GM10248 (cell line): ENCODE data around the gene WEE2.

Experiments
- CTCF ChIA-PET: fragments of 300-600 bp; sonication (Branson Sonifier 250); formaldehyde crosslinking; extraction: SDS; loops from one replicate; lab custom pipeline; 2021; ENCODE audit warnings: antibody characterized with exemption; lab: Yijun Ruan, JAX
- POLR2A ChIA-PET: fragments of 350-650 bp; sonication (Branson Sonifier 250); formaldehyde crosslinking; extraction: SDS; loops from one replicate; lab custom pipeline; 2020; ENCODE audit warnings: antibody characterized with exemption; lab: Yijun Ruan, JAX
- DNase-seq: peaks from one replicate; pipeline ENCODE4 v3.0.0; 2012; ENCODE audit errors: extremely low spot score
- CTCF ChIP-seq: IDR thresholded peaks from 2 replicates; pipeline ENCODE4 v1.5.1; 2012; ENCODE audit warnings: mild to moderate bottlenecking, low read depth; ENCODE audit errors: extremely low read depth, missing control alignments, control extremely low read depth

The WEE2 gene

GRCh38 chr7:141731476-141732149, 23.5 kb downstream of the WEE2 start:
- POLR2A ChIA-PET: no interaction called here
- TF ChIP-seq CTCF: no peak
- CTCF ChIA-PET: interaction anchor here (0.9 to 2.5 kb wide), 3 partner anchors 18 to 77 kb away, joined by 3 to 9 read pairs (median 8); no protein-coding TSS in a partner anchor
- no peak for DNase-seq

DNA sequence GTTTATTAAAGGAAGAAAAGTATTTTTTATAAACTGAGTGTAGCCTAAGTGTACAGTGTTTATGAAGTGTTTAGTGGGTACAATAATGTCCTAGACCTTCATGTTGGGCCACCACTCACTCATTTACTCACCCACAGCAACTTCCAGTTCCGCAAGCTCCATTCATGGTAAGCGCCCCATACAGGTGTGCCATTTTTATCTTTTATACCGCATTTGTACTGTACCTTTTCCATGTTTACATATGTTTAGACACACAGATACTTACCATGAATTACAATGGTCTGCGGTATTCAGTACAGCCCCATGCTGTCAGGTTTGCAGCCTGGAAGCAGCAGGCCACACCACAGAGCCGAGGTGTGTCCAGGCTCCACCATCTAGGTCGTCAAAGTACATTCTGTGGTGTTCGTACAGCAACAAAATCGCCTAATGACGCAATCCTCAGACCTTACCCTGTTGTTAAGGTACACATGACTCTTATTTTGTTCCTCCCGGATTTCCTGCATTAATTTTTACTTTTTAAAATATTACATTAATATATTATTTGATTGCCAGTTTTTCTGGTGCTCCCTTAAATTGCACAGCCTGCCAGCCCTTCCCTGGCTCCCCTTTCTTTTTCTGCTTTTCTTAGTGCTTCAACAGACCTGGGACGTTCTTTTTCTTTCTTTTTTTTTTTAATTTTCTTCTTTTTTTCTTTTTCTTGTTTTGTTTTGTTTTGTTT, 29.1 kb downstream of the WEE2 start:
- DNase-seq: peak; percentile 20
- POLR2A ChIA-PET: no interaction called here
- TF ChIP-seq CTCF: no peak
- CTCF ChIA-PET: interaction anchor here (0.8 to 3.0 kb wide), 29 partner anchors 8 to 195 kb away, joined by 3 to 29 read pairs (median 6); partner anchors contain the start of genes DENND11 and TAS2R4

- DNase-seq: peak; percentile 86
- TF ChIP-seq CTCF: peak; percentile 77
- ChIA-PET CTCF (interaction anchor here (0.6 to 3.0 kb wide), 32 partner anchors 9 to 1260 kb away, joined by 3 to 29 read pairs (median 4); partner anchors contain the start of genes DENND11 and TAS2R4), POLR2A (no interaction called here)
These were observed 29.9 kb downstream of the WEE2 start, which contains the start of gene SSBP1 for GRCh38 chr7:141737836-141738591. Gene SSBP1, plus strand, starts transcription at chr7:141738358. Its CDS starts 809 bp downstream, at chr7:141739167.

- DNase-seq: no peak
- ChIA-PET CTCF (interaction anchor here (0.6 to 3.0 kb wide), 21 partner anchors 11 to 1261 kb away, joined by 3 to 29 read pairs (median 6); no protein-coding TSS in a partner anchor), POLR2A (no interaction called here)
- TF ChIP-seq CTCF: peak; percentile 32
These were observed 30.4 kb downstream of the WEE2 start for GRCh38 chr7:141738592-141739013.

- no peak for TF ChIP-seq CTCF
- ChIA-PET POLR2A (no interaction called here), CTCF (interaction anchor here (1.2 to 2.8 kb wide), 8 partner anchors 11 to 93 kb away, joined by 3 to 29 read pairs (median 8); no protein-coding TSS in a partner anchor)
- DNase-seq: no peak
These were observed 31.1 kb downstream of the WEE2 start for GRCh38 chr7:141739250-141739649.

GRCh38 chr7:141742229-141742628, 34.1 kb downstream of the WEE2 start:
- TF ChIP-seq CTCF: no peak
- POLR2A ChIA-PET: no interaction called here
- no peak for DNase-seq
- CTCF ChIA-PET: interaction anchor here (1.0 to 1.9 kb wide), 8 partner anchors 18 to 728 kb away, joined by 3 to 6 read pairs (median 3); partner anchors contain the start of genes DENND11 and MRPS33
